ENCODE measurements around the gene CD93.

GRCh38 chr20:23093613-23094012 is 7.5 kb upstream of the CD93 start:
- TF ChIP-seq CTCF (IDR thresholded peaks at IDR 0.05) (no peak), EZH2phosphoT487 (IDR thresholded peaks at IDR 0.05) (no peak), EZH2 (IDR thresholded peaks at IDR 0.05) (no peak)
